A549 (cell line): ENCODE results near the gene PDCD4. TPM values are rescaled to one million over a fixed set of nuclear protein-coding genes. Genes with fewer than 3 reads are reported as not detected.

Experiments
- CBX2 ChIP-seq: fragments of 200-600 bp; sonication (generic); IDR thresholded peaks from 2 replicates; pipeline ENCODE4 v1.6.1; 2016; ENCODE audit warnings: low read depth, mild to moderate bottlenecking, borderline replicate concordance
- CBX8 ChIP-seq: fragments of 200-600 bp; sonication (generic); IDR thresholded peaks from 2 replicates; pipeline ENCODE4 v1.6.1; 2016
- CEBPB ChIP-seq, 2 experiments: fragments of >200 bp in 1 of 2; sonication (Bioruptor Twin) in 1 of 2; formaldehyde crosslinking in 1 of 2; IDR thresholded peaks; 2 replicates each; pipeline ENCODE4 v1.6.1; 2012 to 2016
- CHD4 ChIP-seq: fragments of 200-600 bp; sonication (generic); IDR thresholded peaks from 2 replicates; pipeline ENCODE4 v1.6.1; 2016; ENCODE audit warnings: antibody characterized with exemption, mild to moderate bottlenecking, borderline replicate concordance
- EP300 ChIP-seq, 2 experiments: fragments of >200 bp; sonication (Bioruptor Twin); formaldehyde crosslinking; IDR thresholded peaks; 2 replicates in 1 of 2; 3 replicates in 1 of 2; pipeline ENCODE4 v1.6.1; 2016 to 2017
- ESRRA ChIP-seq: fragments of 150-350 bp; IDR thresholded peaks from 2 replicates; pipeline ENCODE4 v1.6.1; 2014; ENCODE audit warnings: mild to moderate bottlenecking, low read length, borderline replicate concordance
- FOSL2 ChIP-seq, 2 experiments: fragments of 450-650 bp in 1 of 2; fragments of >200 bp in 1 of 2; sonication (Bioruptor Twin) in 1 of 2; formaldehyde crosslinking; IDR thresholded peaks; 2 replicates each; pipeline versions ENCODE4 v1.5.0 to v1.6.1; 2016 to 2020; ENCODE audit warnings: mild to moderate bottlenecking in 1 of 2, moderate library complexity in 1 of 2
- GATA3 ChIP-seq: IDR thresholded peaks from 2 replicates; pipeline ENCODE4 v1.6.1; 2012; ENCODE audit warnings: borderline replicate concordance
- HEYL ChIP-seq: fragments of 250-450 bp; sonication (Bioruptor Pico); IDR thresholded peaks from 2 replicates; pipeline ENCODE4 v1.8.0; 2021; ENCODE audit warnings: mild to moderate bottlenecking, moderate library complexity
- KDM1A ChIP-seq: fragments of 200-600 bp; sonication (generic); IDR thresholded peaks from 2 replicates; pipeline ENCODE4 v1.6.1; 2016; ENCODE audit warnings: low read depth, mild to moderate bottlenecking
- MAFK ChIP-seq: fragments of 450-650 bp; IDR thresholded peaks from 2 replicates; pipeline ENCODE4 v1.6.1; 2014; ENCODE audit not compliant: partially characterized antibody
- NFE2L2 ChIP-seq: fragments of 150-350 bp; conservative IDR thresholded peaks from 2 replicates; pipeline ENCODE4 v1.6.1; 2014; ENCODE audit warnings: low read length
- PHF8 ChIP-seq: fragments of 200-600 bp; sonication (generic); IDR thresholded peaks from 2 replicates; pipeline ENCODE4 v1.6.1; 2016; ENCODE audit warnings: low read depth, mild to moderate bottlenecking, antibody characterized with exemption, moderate library complexity, borderline replicate concordance
- POLR2A ChIP-seq: IDR thresholded peaks from 2 replicates; pipeline ENCODE4 v1.6.1; 2012; ENCODE audit warnings: mild to moderate bottlenecking, low read length
- POLR2AphosphoS2 ChIP-seq: conservative IDR thresholded peaks from 2 replicates; pipeline ENCODE4 v1.6.1; 2012; ENCODE audit warnings: low read length, improper control_type of control experiment, inconsistent platforms
- RAD21 ChIP-seq, 2 experiments: fragments of >200 bp in 1 of 2; sonication (Bioruptor Twin) in 1 of 2; formaldehyde crosslinking in 1 of 2; IDR thresholded peaks in 1 of 2; conservative IDR thresholded peaks in 1 of 2; 2 replicates in 1 of 2; 3 replicates in 1 of 2; pipeline ENCODE4 v1.6.1; 2012 to 2018; ENCODE audit warnings: inconsistent platforms in 1 of 2
- RCOR1 ChIP-seq: fragments of 150-350 bp; IDR thresholded peaks from 2 replicates; pipeline ENCODE4 v1.6.1; 2014; ENCODE audit warnings: antibody characterized with exemption, low read length, low read depth
- SMC3 ChIP-seq: fragments of >200 bp; sonication (Bioruptor Twin); formaldehyde crosslinking; IDR thresholded peaks from 3 replicates; pipeline ENCODE4 v1.6.1; 2018; ENCODE audit warnings: inconsistent platforms
- TFCP2L1 ChIP-seq: fragments of 250-450 bp; sonication (Bioruptor Pico); IDR thresholded peaks from 2 replicates; pipeline ENCODE4 v1.5.0; 2021; ENCODE audit warnings: mild to moderate bottlenecking
- TP53 ChIP-seq: fragments of 250-450 bp; sonication (Bioruptor Pico); IDR thresholded peaks from 2 replicates; pipeline ENCODE4 v1.5.0; 2021; ENCODE audit warnings: mild to moderate bottlenecking, moderate library complexity
- ZC3H11A ChIP-seq: fragments of 450-650 bp; IDR thresholded peaks from 2 replicates; pipeline ENCODE4 v1.6.1; 2014; ENCODE audit warnings: antibody characterized with exemption, mild to moderate bottlenecking
- ZFP36 ChIP-seq: fragments of 450-650 bp; IDR thresholded peaks from 2 replicates; pipeline ENCODE4 v1.6.1; 2014; ENCODE audit warnings: borderline replicate concordance; ENCODE audit not compliant: partially characterized antibody
- ZSCAN20 ChIP-seq: fragments of 250-450 bp; sonication (Bioruptor Pico); IDR thresholded peaks from 2 replicates; pipeline ENCODE4 v1.8.0; 2022; ENCODE audit warnings: mild to moderate bottlenecking, moderate library complexity
- polyA plus RNA-seq, 4 experiments: library from polyadenylated mRNA; depleted of rRNA in 3 of 4; stranded (reverse); fragments of >200 nt; fragmentation: RNase III in 1 of 4; extraction: RNeasy Plus Mini Kit Qiagen cat#74134 plus additional on column Dnase treatment in 1 of 4; gene quantifications; 2 replicates in 3 of 4; 3 replicates in 1 of 4; pipeline ENCODE4 v1.2.3, GENCODE V29; 2011 to 2017
- TF ChIP-seq, protein P1 (sequence below): fragments of 200-600 bp; sonication (generic); IDR thresholded peaks from 2 replicates; pipeline ENCODE4 v1.6.1; 2016; ENCODE audit warnings: antibody characterized with exemption, mild to moderate bottlenecking, moderate library complexity
- TF ChIP-seq, protein P2 (sequence below): fragments of 250-450 bp; sonication (Bioruptor Pico); IDR thresholded peaks from 2 replicates; pipeline ENCODE4 v1.5.0; 2020; ENCODE audit warnings: low read depth, mild to moderate bottlenecking, moderate library complexity
- TF ChIP-seq, protein P3 (sequence below): fragments of >200 bp; sonication (Bioruptor Twin); formaldehyde crosslinking; IDR thresholded peaks from 3 replicates; pipeline ENCODE4 v1.5.1; 2016
- TF ChIP-seq, protein P4 (sequence below): IDR thresholded peaks from 2 replicates; pipeline ENCODE4 v1.6.1; 2012
- TF ChIP-seq, protein P5 (sequence below): IDR thresholded peaks from 2 replicates; pipeline ENCODE4 v1.6.1; 2012
- TF ChIP-seq, protein P6 (sequence below): fragments of >200 bp; sonication (Bioruptor Twin); formaldehyde crosslinking; IDR thresholded peaks from 2 replicates; pipeline ENCODE4 v1.6.1; 2016
- TF ChIP-seq, protein P7 (sequence below): IDR thresholded peaks from 2 replicates; pipeline ENCODE4 v1.6.1; 2012; ENCODE audit warnings: low read depth, borderline replicate concordance
- TF ChIP-seq, protein P8 (sequence below): fragments of 250-450 bp; sonication (Bioruptor Pico); IDR thresholded peaks from 2 replicates; pipeline ENCODE4 v1.5.0; 2021; ENCODE audit warnings: mild to moderate bottlenecking, moderate library complexity, borderline replicate concordance

The PDCD4 gene
- polyA plus RNA-seq, 2 of the 4 experiments (the other 2 are of a cell fraction), result 42.7 to 71.4 TPM

DNA sequence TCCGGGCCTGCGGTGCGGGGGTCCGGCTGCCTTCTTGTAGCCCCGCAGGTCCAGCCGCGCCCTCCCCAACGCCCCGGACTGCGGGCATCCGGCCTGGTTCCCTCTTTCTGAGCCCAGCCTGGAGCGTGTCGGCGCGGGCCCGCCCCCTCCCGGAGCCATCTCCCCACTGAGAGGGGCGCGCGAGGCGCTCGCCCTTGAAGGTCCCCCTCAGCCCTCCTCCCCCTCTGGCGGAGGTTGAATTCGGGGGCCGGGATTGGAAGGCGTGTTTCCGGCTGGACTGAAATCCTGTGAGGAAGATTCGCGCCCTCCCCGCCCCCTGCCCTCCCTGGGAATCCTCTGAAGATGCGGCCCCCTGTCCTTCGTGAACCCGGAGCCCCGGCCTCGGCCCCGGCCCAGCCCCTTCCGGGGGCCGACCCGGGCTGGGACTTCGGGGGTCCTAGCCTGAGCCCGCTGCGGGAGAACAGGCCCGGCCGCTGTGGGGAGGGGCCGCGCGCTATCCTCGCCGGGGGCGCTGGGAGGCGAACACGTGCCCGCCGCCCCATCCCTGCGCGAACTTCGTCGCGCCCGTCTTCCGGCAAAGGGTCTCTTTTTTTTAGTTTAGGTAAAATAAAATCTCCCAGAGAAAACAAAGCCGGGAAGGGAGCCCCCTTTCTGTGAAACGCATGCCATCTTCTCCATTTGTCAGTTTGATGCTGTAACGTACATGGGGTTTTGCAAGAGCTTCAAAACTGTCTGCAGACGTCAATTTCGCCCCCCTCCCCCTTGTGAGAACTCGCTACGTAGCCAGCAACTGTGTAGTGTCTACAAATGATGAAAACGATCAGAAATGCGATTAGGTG, 636 bp downstream of the PDCD4 start (continued):
- TF ChIP-seq, protein P1, sequence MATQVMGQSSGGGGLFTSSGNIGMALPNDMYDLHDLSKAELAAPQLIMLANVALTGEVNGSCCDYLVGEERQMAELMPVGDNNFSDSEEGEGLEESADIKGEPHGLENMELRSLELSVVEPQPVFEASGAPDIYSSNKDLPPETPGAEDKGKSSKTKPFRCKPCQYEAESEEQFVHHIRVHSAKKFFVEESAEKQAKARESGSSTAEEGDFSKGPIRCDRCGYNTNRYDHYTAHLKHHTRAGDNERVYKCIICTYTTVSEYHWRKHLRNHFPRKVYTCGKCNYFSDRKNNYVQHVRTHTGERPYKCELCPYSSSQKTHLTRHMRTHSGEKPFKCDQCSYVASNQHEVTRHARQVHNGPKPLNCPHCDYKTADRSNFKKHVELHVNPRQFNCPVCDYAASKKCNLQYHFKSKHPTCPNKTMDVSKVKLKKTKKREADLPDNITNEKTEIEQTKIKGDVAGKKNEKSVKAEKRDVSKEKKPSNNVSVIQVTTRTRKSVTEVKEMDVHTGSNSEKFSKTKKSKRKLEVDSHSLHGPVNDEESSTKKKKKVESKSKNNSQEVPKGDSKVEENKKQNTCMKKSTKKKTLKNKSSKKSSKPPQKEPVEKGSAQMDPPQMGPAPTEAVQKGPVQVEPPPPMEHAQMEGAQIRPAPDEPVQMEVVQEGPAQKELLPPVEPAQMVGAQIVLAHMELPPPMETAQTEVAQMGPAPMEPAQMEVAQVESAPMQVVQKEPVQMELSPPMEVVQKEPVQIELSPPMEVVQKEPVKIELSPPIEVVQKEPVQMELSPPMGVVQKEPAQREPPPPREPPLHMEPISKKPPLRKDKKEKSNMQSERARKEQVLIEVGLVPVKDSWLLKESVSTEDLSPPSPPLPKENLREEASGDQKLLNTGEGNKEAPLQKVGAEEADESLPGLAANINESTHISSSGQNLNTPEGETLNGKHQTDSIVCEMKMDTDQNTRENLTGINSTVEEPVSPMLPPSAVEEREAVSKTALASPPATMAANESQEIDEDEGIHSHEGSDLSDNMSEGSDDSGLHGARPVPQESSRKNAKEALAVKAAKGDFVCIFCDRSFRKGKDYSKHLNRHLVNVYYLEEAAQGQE, result no peak
- no peak for TF ChIP-seq FOSL2 (IDR thresholded peaks at IDR 0.05)
- TF ChIP-seq FOSL2 (CRISPR knock-in tag; IDR thresholded peaks at IDR 0.05), result no peak
- no peak for TF ChIP-seq POLR2AphosphoS2
- TF ChIP-seq CBX2, result no peak
- no peak for TF ChIP-seq NFE2L2
- TF ChIP-seq, protein P2, sequence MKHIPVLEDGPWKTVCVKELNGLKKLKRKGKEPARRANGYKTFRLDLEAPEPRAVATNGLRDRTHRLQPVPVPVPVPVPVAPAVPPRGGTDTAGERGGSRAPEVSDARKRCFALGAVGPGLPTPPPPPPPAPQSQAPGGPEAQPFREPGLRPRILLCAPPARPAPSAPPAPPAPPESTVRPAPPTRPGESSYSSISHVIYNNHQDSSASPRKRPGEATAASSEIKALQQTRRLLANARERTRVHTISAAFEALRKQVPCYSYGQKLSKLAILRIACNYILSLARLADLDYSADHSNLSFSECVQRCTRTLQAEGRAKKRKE, result peak; percentile 42; the same call in 1 of the 2 replicates
- no peak for TF ChIP-seq ZFP36
- TF ChIP-seq SMC3, result peak; percentile 24; the same call in 1 of the 3 replicates
- TF ChIP-seq, protein P3, sequence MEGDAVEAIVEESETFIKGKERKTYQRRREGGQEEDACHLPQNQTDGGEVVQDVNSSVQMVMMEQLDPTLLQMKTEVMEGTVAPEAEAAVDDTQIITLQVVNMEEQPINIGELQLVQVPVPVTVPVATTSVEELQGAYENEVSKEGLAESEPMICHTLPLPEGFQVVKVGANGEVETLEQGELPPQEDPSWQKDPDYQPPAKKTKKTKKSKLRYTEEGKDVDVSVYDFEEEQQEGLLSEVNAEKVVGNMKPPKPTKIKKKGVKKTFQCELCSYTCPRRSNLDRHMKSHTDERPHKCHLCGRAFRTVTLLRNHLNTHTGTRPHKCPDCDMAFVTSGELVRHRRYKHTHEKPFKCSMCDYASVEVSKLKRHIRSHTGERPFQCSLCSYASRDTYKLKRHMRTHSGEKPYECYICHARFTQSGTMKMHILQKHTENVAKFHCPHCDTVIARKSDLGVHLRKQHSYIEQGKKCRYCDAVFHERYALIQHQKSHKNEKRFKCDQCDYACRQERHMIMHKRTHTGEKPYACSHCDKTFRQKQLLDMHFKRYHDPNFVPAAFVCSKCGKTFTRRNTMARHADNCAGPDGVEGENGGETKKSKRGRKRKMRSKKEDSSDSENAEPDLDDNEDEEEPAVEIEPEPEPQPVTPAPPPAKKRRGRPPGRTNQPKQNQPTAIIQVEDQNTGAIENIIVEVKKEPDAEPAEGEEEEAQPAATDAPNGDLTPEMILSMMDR, result peak; percentile 15; the same call in 1 of the 3 replicates
- peak; percentile 78 to 79 for TF ChIP-seq CEBPB (IDR thresholded peaks at IDR 0.05)
- TF ChIP-seq RCOR1, result no peak
- no peak for TF ChIP-seq ZSCAN20 (CRISPR knock-in tag)
- TF ChIP-seq MAFK, result no peak
- TF ChIP-seq ZC3H11A, result no peak
- TF ChIP-seq, protein P4, sequence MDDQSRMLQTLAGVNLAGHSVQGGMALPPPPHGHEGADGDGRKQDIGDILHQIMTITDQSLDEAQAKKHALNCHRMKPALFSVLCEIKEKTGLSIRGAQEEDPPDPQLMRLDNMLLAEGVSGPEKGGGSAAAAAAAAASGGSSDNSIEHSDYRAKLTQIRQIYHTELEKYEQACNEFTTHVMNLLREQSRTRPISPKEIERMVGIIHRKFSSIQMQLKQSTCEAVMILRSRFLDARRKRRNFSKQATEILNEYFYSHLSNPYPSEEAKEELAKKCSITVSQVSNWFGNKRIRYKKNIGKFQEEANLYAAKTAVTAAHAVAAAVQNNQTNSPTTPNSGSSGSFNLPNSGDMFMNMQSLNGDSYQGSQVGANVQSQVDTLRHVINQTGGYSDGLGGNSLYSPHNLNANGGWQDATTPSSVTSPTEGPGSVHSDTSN, result no peak
- peak; percentile 15; the same call in 1 of the 2 replicates for TF ChIP-seq PHF8
- peak; percentile 20; the same call in 1 of the 2 replicates for TF ChIP-seq TP53 (CRISPR knock-in tag)
- TF ChIP-seq, protein P5, sequence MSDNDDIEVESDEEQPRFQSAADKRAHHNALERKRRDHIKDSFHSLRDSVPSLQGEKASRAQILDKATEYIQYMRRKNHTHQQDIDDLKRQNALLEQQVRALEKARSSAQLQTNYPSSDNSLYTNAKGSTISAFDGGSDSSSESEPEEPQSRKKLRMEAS, result peak; percentile 91
- no peak for TF ChIP-seq CHD4
- 0 out of 5 replicates have a peak, but pooled peaks of 1 of the 2 experiments have one; percentile 23 for TF ChIP-seq RAD21 (conservative IDR thresholded peaks at IDR 0.05 in 1 of 2, IDR thresholded peaks at IDR 0.05 in 1 of 2)
- no peak for TF ChIP-seq ESRRA
- no peak for TF ChIP-seq HEYL (CRISPR knock-in tag)
- no peak for TF ChIP-seq TFCP2L1 (CRISPR knock-in tag)
- TF ChIP-seq CBX8, result no peak
- TF ChIP-seq, protein P6, sequence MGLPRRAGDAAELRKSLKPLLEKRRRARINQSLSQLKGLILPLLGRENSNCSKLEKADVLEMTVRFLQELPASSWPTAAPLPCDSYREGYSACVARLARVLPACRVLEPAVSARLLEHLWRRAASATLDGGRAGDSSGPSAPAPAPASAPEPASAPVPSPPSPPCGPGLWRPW, result no peak
- TF ChIP-seq, protein P7, sequence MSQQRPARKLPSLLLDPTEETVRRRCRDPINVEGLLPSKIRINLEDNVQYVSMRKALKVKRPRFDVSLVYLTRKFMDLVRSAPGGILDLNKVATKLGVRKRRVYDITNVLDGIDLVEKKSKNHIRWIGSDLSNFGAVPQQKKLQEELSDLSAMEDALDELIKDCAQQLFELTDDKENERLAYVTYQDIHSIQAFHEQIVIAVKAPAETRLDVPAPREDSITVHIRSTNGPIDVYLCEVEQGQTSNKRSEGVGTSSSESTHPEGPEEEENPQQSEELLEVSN, result peak; percentile 85
- TF ChIP-seq, protein P8, sequence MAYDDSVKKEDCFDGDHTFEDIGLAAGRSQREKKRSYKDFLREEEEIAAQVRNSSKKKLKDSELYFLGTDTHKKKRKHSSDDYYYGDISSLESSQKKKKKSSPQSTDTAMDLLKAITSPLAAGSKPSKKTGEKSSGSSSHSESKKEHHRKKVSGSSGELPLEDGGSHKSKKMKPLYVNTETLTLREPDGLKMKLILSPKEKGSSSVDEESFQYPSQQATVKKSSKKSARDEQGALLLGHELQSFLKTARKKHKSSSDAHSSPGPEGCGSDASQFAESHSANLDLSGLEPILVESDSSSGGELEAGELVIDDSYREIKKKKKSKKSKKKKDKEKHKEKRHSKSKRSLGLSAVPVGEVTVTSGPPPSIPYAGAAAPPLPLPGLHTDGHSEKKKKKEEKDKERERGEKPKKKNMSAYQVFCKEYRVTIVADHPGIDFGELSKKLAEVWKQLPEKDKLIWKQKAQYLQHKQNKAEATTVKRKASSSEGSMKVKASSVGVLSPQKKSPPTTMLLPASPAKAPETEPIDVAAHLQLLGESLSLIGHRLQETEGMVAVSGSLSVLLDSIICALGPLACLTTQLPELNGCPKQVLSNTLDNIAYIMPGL, result peak; percentile 67; the same call in 1 of the 2 replicates
- TF ChIP-seq KDM1A, result no peak
- 0 out of 2 replicates have a peak, but pooled peaks have one; percentile 18 for TF ChIP-seq POLR2A
- TF ChIP-seq EP300 (IDR thresholded peaks at IDR 0.05), result peak in 1 of 2 experiments; percentile 20; a peak in 1 of 5 replicates
- no peak for TF ChIP-seq GATA3
